Transverse colon (tissue), 4 donors: ENCODE results near the gene CABP4. TPM values are rescaled to one million over a fixed set of nuclear protein-coding genes. Genes with fewer than 3 reads are reported as not detected.

Source experiments
- DNase-seq: peaks from one replicate; pipeline ENCODE4 v3.0.0-alpha.2; 2019
- H3K27ac ChIP-seq, 4 donors: fragments of 200-600 bp; sonication (generic); 2 replicates each; pipeline ENCODE4 v1.5.1; 2016 to 2018; ENCODE audit warnings: inconsistent platforms in 4 of 4
- H3K27me3 ChIP-seq: fragments of 200-600 bp; sonication (generic); 2 replicates; pipeline ENCODE4 v1.5.1; 2017; ENCODE audit warnings: inconsistent platforms
- H3K36me3 ChIP-seq, 4 donors: fragments of 200-600 bp; sonication (generic); 2 replicates each; pipeline ENCODE4 v1.5.1; 2017 to 2019; ENCODE audit warnings: inconsistent platforms in 4 of 4
- H3K4me1 ChIP-seq, 4 donors: fragments of 200-600 bp; sonication (generic); 2 replicates each; pipeline ENCODE4 v1.5.1; 2017 to 2020; ENCODE audit warnings: inconsistent platforms in 4 of 4
- H3K4me3 ChIP-seq, 4 donors: fragments of 200-600 bp; sonication (generic); 1 replicate in 1 of 4; 2 replicates in 3 of 4; pipeline versions ENCODE4 v1.5.1 to v1.6.1; 2017 to 2019; ENCODE audit warnings: inconsistent platforms in 4 of 4
- H3K9me3 ChIP-seq, 2 donors: fragments of 200-600 bp; sonication (generic); 2 replicates each; pipeline ENCODE4 v1.5.1; 2017 to 2019; ENCODE audit warnings: inconsistent platforms in 2 of 2
- EP300 ChIP-seq: sonication (generic); formaldehyde crosslinking; IDR thresholded peaks from one replicate; pipeline ENCODE4 v1.6.1; 2017; ENCODE audit warnings: antibody characterized with exemption, low read depth
- POLR2A ChIP-seq: fragments of 450-650 bp; IDR thresholded peaks from one replicate; pipeline ENCODE4 v1.6.1; 2016; ENCODE audit warnings: antibody characterized with exemption, mild to moderate bottlenecking, moderate library complexity
- POLR2AphosphoS5 ChIP-seq, 3 donors: sonication (generic); formaldehyde crosslinking; IDR thresholded peaks; one replicate each; pipeline ENCODE4 v1.6.1; 2016; ENCODE audit warnings: antibody characterized with exemption in 3 of 3
- WGBS, 2 donors: methylation state at CpG; one replicate each; pipeline ENCODE4 v1.1.5; 2018; ENCODE audit warnings: low coverage in 1 of 2; 5-methylcytosine and 5-hydroxymethylcytosine counted together
- in situ Hi-C, 4 donors: fragments of 200-750 bp; cut with MboI; loops; one replicate each; pipeline versions ENCODE4 v1.15.0 to v1.15.1; 2017; ENCODE audit warnings: low sequenced_read_pairs in 3 of 4, low pct_ligation_motif_present in 1 of 4, low pct_unique_long_range_greater_than_20kb in 1 of 4
- intact Hi-C: fragments of 100-400 bp; cut with DNase I; formaldehyde crosslinking; loops from one replicate; pipeline ENCODE4 v1.15.1; 2023; ENCODE audit warnings: low total_unique reads
- total RNA-seq, 4 donors: library from RNA; depleted of rRNA; stranded (reverse); fragments of >200 nt; gene quantifications; one replicate each; pipeline ENCODE4 v1.1.0, GENCODE V29; 2016
- TF ChIP-seq, protein P1 (sequence below), 5 experiments: fragments of 200-600 bp in 3 of 5; fragments of 450-650 bp in 2 of 5; sonication (generic) in 3 of 5; IDR thresholded peaks; 1 replicate in 2 of 5; 2 replicates in 3 of 5; pipeline ENCODE4 v1.5.1; 2016 to 2017; ENCODE audit warnings: antibody characterized with exemption in 5 of 5, inconsistent platforms in 3 of 5, mild to moderate bottlenecking in 2 of 5, moderate library complexity in 1 of 5

Gene CABP4
- total RNA-seq, 4 donors from 2014 or later = 1.2 to 2.2 TPM; not detected in 2

DNA sequence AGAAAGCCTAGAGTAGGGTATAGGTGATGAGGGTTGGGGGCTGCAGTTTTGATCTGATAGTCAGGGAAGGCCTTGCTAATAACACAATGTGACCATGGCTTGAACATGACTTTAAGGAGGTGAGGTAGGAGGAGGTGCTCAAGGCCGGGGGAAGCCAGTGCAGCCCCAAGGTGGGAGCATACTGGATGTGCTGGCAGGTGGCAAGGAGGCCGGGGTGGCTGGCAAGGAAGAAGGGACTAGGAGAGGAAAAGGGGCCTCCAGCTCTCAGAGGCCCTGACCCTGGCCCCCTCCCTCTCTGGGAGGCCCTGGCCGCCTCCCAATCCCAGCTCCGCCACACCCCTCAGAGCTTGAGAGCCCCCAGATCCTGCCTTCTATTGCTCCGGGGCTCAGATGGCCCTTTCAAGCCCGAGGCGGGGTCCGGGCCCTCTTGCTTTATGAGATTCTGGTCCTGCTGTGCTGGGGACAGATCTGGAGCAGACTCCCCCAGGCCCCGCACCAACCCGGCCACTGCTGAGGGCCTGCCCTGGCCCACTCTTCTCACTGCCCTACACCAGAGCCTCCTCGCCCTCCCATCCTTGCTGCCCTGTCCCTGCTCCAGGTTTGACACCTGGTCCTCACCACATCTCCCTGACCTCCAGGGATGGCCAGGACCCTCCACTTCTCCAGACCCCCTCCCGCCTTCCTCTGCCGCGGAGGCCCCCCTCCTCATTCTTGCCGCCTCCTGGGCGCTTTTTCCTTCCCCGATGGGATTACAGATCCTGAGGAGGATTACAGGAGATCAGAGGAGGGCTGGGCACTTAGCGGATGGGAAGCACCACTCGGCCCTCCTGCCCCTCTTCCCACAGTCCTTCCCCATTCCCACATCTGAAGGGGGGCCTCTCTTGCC, 48.2 kb downstream of the CABP4 start:
- TF ChIP-seq EP300 (no peak), POLR2AphosphoS5 (IDR thresholded peaks at IDR 0.05) (no peak), POLR2A (no peak)
- TF ChIP-seq, protein P1, sequence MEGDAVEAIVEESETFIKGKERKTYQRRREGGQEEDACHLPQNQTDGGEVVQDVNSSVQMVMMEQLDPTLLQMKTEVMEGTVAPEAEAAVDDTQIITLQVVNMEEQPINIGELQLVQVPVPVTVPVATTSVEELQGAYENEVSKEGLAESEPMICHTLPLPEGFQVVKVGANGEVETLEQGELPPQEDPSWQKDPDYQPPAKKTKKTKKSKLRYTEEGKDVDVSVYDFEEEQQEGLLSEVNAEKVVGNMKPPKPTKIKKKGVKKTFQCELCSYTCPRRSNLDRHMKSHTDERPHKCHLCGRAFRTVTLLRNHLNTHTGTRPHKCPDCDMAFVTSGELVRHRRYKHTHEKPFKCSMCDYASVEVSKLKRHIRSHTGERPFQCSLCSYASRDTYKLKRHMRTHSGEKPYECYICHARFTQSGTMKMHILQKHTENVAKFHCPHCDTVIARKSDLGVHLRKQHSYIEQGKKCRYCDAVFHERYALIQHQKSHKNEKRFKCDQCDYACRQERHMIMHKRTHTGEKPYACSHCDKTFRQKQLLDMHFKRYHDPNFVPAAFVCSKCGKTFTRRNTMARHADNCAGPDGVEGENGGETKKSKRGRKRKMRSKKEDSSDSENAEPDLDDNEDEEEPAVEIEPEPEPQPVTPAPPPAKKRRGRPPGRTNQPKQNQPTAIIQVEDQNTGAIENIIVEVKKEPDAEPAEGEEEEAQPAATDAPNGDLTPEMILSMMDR (IDR thresholded peaks at IDR 0.05) = no peak
- H3K9me3 ChIP-seq = no peaks in the 10 kb centered on the region
- no peaks in the 10 kb centered on the region for H3K27me3 ChIP-seq
- H3K4me3 ChIP-seq = peak overlapping the region in 3 of 4 donors; percentile 65 to 81 (median 73)
- intact Hi-C loops = no loop called here
- in situ Hi-C loops = no loop called here
- 83 to 92% methylated on average over 4 to 19 of the region's 19 CpGs for WGBS, 2 donors
- DNase-seq = no peak
- H3K4me1 ChIP-seq = peaks cover 26 to 46% (median 33%) of the 10 kb centered on the region in 4 donors
- H3K27ac ChIP-seq = peak overlapping the region in 2 of 4 donors; percentile 98 to 100
- H3K36me3 ChIP-seq = no peaks in the 10 kb centered on the region

GRCh38 chr11:67504005-67504949, 49.1 kb downstream of the CABP4 start:
- Histone ChIP-seq H3K9me3 (no peaks in the 10 kb centered on the region), H3K27ac (peak overlapping the region; percentile 98 to 100 (median 98)), H3K4me1 (peaks cover 26 to 51% (median 39%) of the 10 kb centered on the region in 4 donors), H3K4me3 (peak overlapping the region; percentile 62 to 81 (median 69)), H3K27me3 (no peaks in the 10 kb centered on the region), H3K36me3 (no peaks in the 10 kb centered on the region)
- peak; percentile 37 for DNase-seq
- TF ChIP-seq EP300 (no peak), POLR2A (no peak), POLR2AphosphoS5 (IDR thresholded peaks at IDR 0.05) (no peak)
- TF ChIP-seq, protein P1 (IDR thresholded peaks at IDR 0.05) = no peak
- intact Hi-C loops (no loop called here), in situ Hi-C loops (no loop called here)
- WGBS, 2 donors = 3% methylated on average over 46 of the region's 101 CpGs; no CpG with 5 or more reads in 1 of the 2 donors

DNA sequence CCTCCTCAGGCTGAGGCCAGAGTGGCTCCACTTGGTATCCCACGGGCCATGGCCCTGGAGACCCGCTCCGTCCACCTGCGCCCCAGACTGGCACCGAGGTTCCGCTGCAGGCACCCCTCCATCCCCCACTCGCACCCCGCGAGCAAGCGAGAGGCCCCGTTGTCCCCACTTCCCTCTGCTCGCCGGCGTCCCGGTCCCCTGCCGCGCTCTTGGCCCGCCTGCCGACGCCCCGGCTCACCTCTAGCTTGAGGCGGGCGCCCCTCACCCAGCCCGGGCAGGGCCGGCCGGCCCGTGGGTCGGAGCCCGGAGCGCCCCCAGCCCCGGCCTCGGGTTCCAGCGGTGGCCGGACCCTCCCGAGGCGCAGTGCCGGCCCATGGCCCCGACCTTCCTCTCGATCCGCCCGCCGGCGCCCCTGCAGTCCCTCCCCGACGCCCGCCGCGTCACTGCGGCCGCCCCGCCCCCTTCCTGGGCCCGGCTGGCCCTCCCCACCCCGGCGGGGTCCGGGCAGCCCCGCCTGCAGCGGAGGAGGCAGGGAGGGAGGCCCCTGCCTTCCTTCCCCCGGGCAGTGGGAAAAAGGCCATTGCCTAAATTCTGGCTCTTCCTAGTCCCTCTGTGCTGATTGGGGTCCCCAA, 49.9 kb downstream of the CABP4 start, which contains the start of gene PITPNM1:
TSS of gene PITPNM1 (minus strand) at position 414 of the 632 bp plus-strand sequence. CDS start 1,183 bp downstream, outside the sequence.
- H3K27me3 ChIP-seq = no peaks in the 10 kb centered on the region
- in situ Hi-C loops (no loop called here), intact Hi-C loops (no loop called here)
- peak in 2 of 3 donors; percentile 38 to 44 for TF ChIP-seq POLR2AphosphoS5 (IDR thresholded peaks at IDR 0.05)
- TF ChIP-seq, protein P1 (IDR thresholded peaks at IDR 0.05) = no peak
- WGBS, 2 donors = 1% methylated on average over 29 of the region's 58 CpGs; no CpG with 5 or more reads in 1 of the 2 donors
- peak within 1 kb of the TSS; percentile 62 to 82 (median 73) for H3K4me3 ChIP-seq
- peak within 1 kb of the TSS; percentile 98 to 100 (median 98) for H3K27ac ChIP-seq
- no peaks in the 10 kb centered on the region for H3K9me3 ChIP-seq
- peak; percentile 89 for DNase-seq
- H3K36me3 ChIP-seq = no peaks in the 10 kb centered on the region
- peaks cover 26 to 51% (median 39%) of the 10 kb centered on the region in 4 donors for H3K4me1 ChIP-seq
